Left renal pelvis (tissue), 4 donors: ENCODE measurements around the gene KCTD5. TPM values are rescaled to one million over a fixed set of nuclear protein-coding genes. Genes with fewer than 3 reads are reported as not detected.
"Not testable (repeated sequence)": the region's sequence is repeated elsewhere in the genome, so short reads cannot be mapped to it uniquely, and the experiment has no call there.

Experiments
- DNase-seq, 4 donors: peaks; one replicate each; pipeline ENCODE4 v3.0.0-alpha.2; 2013; ENCODE audit warnings: low read depth in 4 of 4, low spot score in 3 of 4
- polyA plus RNA-seq, 4 donors: library from polyadenylated mRNA; unstranded; fragments of 120-200 nt; gene quantifications; one replicate each; pipeline ENCODE4 v1.2.1, GENCODE V29; 2013; ENCODE audit not compliant: insufficient read length in 4 of 4

KCTD5 gene
- polyA plus RNA-seq, 4 donors = 19.2 to 26.0 (median 24.0) TPM

DNA sequence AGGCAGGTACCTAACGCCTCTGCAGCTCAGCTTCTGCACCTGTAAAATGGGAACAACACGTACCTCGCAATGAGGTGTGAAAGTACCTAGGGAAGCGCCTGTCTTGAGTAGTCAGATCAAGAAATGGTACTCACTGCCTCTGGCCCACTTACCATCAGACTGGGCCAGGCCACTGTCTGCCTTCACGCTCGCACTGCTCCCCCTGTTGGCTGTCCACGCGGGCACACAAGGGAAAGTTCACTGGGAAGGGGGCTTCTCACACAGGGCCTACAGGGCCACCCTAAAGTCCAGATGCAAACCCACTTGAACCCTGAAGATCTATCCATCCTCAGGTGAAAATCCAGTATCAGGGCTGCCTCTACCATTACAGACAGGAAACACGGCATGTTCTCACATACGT is 11.1 kb upstream of the KCTD5 start:
- DNase-seq = not testable (repeated sequence)

DNA sequence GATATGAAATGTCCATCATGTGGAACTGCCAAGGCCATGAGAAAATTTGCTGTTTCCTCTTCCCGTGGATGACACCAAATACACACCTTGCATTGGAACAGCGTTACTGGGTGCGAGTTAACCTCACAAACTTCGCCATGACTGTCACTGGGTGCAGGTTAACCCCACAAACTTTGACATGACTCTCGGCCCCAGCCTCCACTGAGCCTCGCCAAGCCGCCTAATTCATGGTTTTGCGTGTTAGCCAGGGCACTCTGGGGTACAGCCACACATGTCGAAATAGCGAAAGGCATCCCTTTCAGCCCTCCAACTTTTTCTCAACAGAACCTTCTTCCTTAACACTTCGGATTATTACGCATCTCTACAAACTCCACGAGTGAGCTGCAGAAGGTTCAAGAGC is 10.6 kb upstream of the KCTD5 start:
- no peak for DNase-seq

DNA sequence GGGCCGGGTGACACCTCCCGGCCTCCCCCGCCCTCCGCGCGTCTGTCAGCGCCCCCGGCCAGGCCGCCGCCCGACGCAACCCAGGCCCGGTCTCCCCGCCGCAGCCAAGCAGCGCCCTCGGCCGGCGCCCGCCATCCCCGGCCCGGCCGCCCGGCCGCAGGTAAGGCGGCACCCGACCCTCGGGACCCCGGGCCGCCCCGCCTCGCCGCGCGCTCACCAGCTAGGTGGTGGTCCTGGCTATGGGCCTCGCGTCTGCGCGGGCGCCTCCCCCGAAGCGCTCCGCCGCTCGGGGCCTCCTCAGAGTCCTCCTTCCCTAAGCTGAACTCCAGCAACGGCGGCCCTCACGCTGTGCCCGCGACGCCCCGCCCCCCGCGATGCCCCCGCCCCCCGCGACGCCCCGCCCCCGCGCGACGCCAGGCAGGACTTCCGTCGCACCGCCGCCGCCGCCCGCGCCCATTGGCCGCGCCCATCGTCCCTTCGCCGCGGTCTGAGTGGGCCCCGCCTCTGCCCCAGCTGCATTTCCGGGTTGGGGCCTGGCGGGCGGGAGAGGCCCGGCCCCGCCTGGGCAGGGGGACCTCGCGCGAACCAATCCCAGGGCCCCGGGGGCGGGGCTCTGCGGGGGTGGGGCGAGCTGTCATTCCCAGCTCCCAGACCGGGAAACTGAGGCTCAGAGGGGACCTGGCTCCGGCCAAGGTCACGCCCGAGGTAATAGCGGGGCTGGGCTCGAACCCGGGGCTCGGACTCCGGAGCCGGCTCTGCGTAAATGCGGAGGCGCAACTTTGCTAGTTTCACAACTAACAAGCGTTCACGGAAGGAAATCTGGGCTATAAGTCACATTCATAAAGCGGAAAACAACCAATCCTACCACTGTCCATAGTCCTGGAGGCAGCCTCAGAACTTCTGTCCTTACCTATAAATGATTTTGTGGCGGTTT is 9.0 kb upstream of the KCTD5 start:
- peak; percentile 64 to 87 (median 79) for DNase-seq

DNA sequence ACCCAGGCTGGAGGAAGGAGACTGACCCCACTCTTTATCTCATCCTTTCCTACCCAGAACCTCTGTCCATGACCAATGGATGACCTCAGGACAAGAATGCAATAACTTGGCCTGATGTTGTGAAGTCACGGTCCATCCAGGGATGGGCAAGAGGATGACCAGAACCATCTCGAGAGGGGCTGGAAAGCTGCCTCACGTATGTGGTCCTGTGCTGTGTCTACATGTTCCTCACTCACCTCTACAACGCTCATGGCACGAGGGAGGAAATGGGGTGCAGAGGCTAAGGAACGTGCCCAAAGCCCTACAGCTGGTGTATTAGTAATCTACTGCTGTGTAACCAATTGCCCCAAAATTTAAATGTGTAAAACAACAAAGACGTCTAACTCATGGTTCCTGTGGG is 7.3 kb upstream of the KCTD5 start:
- DNase-seq = no peak

DNA sequence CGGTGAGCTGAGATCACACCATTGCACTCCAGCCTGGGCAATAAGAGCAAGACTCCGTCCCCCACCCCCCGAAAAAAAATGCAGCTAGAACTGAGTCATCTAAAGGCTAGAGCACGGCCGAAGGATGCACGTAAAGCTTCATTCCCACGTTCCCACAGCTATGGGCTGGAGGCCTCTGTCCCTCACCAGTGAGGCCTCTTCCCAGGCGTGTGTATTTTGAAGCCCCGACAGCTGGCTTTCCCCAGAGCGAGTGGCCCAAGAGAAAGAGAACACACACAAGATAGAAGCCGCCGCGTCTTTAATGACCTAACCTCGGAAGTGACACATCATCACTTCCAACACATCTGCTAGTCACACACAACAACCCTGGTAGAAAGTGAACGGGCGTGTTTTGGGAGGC is 6.6 kb upstream of the KCTD5 start:
- no peak for DNase-seq

DNA sequence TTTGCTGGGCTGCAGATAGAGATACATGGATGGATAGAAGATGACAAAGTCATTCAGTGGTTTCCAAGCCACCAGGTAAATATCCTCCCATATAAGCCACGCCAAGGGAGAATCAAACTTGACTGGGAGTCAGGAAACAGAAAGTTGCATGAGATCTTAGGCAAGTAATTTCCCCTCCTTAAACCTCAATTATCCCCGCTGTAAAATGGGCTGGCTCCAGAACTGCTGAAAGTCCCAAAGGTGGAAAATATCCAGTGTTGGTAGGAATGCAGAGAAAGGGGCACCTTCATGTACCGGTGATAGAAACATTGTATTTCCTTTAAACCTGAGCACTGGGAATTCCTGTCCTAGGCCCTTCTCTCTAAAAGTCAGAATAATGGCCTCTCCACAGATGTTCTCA is 5.4 kb upstream of the KCTD5 start:
- not testable (repeated sequence) for DNase-seq

DNA sequence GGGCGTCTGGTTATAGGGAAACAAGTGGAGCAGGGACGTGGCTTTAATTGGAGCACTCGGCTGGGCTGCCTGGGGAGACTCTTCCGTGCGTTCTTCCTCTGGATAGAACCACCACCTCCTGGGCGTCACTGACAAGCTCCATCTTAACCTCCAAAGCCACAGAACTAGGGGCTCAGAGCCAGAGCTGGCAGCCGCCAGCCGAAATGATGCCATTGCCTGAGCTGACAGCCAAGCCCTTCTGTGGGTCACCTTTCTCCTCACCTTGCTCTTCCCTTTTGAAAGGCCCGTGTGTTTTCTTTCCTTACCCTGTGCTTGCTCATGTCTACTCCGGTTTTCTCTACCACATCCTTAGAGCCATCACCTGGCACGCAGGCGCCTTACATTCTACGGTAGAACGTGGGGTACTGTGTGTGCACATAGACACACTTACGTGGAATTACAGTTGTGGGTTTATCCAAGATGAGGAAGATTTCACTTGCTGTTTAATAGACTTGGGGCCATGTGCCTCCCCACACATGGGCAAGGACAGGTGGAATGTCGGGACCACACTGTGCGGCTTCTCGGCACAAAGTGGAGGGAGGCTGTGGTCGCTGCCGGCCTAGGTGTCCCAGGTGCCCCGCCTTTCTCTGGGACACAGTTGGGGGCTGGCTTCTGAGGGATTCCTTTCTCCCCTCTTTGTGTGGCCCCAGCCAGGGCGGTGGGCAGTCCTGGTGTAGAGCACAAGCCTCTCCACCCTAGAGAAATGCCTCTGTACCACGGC is 3.9 kb upstream of the KCTD5 start:
- DNase-seq = not testable (repeated sequence)

DNA sequence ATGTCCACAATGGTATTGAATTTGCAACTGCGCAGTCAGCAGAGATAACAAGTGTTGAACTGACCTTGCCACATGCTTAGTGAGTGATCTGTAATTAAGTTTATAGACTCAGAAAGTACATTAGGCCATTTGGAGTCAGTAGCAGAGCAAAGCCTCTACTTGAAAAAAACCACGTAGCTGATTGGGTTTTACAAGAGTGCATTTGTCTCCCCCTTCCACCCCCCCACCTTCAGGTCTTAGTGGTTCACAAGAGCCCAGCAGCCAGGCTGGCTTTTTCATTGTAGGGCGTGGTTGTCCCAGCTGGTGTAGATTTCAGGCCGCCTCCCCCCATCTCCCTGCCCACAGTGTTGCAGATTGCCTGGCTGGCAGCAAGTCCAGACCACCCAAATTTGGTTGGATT is 2.4 kb upstream of the KCTD5 start:
- DNase-seq = not testable (repeated sequence)

DNA sequence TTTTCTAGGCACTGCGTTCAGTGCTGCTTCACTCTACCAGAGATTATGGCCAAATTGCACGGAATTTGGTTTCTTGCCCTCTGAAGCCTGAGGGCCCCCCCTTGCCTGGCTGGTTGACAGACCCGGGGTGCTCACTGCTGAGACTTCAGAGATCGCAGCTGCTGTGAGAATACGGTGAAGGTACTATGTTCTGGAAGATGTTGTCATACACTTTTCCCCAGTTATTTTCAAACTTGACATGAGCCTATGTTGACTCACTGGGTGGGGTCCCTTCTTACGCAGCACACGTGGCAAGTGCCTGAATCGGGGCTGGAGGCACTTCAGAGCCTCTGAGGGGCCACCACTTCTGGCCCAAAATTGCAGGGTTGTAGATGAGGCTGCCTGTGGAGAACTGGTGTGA is 2.0 kb upstream of the KCTD5 start:
- not testable (repeated sequence) for DNase-seq

DNA sequence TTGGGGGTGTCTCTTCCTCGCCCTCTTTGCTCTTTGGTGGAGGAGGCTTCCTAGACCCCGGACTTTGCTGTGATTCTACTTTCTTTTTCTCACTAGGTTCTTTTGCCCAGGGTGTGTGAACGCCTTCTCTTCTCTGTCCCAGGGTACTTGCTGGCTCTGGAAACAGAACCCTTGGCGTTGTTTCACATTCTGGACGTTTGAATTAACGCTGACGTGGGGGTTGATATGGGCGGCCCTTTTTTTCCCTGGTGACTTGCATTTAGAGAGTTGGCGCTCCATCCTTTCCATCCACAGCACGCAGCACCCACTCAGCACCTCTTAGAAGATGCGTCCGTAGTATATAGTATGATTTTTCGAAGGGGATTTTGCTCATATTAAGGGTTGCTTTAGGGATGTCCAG is 718 bp downstream of the KCTD5 start:
- not testable (repeated sequence) for DNase-seq

DNA sequence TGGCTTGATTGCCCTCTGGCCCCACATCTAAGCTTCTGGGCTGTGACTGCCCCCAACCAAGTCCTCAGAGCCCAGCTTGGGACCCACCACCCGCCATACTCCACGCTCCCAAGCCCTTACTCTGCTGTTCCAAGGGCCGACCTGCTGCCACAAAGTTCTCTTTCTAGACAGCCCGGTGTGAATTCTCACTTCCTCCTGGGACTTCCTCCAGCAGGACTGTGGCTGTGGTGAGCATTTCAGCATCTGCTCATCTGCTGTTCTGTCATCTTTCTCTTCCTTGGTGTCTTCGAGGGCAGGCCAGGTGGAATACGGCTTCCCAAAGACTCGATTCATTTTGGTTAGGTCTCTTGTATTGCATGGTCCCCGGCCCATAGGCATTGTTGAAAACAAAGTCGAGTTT is 3.8 kb downstream of the KCTD5 start:
- not testable (repeated sequence) for DNase-seq

DNA sequence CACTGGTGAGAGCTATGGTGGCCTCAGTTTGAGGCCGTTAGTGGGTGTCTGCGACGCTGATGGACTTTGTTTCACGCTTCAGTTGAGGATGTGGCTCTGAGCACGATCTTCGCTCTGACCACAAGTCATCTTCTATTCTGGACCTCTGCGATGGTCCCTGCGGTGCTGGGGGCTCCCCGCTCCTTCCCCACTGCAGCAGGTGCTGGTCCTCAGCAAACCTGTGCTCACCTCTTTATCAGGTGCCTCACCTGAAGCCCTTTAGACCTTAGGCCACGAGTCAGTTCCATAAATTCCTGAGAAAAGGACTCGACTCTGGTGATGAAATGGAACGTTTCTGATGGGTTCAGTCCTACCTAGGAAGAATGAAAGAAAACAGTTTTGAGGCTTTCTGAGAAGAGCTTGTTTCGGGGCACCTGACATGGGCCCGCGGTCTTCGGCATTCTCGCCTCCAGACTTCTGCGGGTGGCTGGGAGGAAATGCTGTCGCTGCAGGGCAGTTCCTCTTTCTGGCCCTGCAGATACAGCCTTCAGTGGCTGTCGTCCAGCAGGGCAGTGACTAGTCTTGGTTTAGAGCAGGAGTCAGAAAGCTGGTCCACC is 4.7 kb downstream of the KCTD5 start:
- DNase-seq = no peak

DNA sequence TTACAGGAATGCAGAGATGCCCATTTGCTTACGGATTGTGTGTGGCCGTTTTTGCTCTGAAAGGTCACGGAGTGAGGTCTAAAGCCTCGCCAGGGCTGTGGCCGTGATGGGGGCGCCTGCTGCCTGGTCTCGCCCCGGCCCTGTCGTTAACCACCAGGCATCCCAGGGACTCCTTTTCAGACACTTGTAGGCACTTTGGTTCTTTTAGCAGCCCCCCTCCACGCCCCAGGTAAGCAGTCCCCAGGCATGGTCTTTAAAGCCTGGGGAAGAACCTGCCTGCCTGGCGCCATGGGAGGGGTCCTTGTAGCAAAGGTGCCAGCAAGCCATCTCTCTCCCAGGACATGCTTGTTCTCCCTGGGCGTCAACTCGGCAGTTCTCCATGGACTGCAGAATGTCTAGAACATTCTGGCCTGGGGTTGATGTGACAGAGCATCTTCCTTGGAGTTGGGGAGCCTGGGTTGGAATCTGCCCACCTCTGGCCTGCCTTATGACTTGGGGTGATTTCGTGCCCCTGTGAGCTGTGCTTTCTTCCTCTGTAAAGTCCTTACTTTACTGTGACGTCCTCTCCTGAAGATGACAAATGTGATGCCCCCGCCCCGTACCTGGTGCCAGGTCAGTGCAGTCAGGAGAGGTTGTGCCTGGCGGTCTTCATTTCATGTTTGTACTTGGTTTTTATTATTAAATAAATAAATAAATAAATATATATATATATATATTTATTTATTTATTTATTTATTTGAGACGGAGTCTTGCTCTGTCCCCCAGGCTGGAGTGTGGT is 5.4 kb downstream of the KCTD5 start:
- no peak for DNase-seq

DNA sequence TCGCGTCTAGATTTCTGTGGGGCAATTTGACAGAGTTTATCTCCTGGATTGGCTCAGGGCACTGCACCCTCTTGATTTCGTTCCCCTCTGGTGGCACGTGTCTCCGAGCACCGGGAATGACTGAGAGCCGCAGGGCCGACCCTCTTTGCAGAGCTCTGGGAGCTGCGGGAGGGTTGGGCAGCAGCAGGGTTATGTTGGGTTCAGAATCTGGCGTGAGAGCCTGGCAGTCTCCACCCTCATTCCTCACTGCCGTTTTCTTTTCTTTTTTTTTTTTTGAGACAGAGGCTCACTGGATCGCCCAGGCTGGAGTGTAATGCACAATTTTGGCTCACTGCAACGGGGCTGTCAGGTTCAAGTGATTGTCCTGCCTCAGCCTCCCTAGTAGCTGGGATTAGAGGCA is 7.1 kb downstream of the KCTD5 start:
- DNase-seq = not testable (repeated sequence)

DNA sequence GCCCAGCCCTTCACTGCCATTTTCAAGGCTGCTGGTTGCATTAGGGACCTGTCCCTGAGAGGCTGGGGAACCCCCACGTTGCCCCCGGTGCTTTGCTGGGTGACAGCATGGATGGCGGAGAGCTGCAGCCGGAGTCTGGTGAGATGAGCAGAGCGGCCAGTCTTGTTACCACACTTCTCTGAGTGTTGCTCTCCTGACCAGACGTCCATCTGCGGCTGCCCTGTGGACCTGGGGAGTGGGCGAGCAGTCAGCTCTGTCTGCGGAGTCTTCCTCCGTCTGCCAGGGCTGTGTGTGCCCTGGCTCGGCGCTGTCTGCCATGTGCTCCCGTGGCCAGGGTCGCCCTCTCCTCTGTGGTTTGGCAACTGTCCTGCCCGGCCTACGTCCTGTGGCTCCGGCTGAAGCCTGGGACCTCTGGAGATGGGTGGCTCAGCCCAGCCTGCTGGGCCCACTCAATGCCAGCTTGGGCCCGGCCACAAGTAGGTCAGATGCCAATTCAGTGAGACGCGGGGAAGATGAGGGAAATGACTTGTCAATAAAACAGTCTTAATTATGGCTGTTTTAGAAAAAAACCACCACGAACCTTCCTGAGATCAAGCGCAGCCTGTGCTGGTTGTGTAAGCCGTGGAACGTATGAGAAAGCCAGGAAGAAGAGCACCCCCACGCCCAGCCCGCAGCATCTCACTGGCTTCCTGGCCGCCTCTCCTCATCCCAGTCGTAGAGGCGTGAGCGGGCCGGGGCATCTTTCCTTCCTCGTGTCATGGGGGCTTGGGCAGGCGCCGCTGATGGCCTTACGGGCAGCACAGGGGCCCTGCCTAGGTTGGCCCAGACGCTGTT is 7.9 kb downstream of the KCTD5 start:
- DNase-seq = no peak

DNA sequence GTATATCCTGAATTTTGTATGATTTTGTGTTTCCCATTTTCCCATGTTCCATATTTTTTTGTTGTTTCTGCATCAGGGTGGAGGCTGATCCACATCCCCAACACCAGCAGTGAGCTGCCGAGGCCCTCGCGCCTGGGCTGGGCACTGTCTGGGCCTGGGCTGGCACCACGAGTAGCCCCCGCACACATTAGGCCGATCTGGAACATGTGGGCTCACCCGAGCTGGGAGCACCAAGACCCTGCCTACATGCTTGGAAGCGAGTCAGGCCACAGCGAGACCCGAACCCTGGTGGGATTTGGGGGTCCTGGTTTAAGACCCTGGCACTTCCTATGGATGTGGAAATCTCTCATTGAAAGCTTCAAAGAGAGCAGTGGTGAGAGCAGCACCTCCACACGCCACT is 8.5 kb downstream of the KCTD5 start:
- DNase-seq = no peak

DNA sequence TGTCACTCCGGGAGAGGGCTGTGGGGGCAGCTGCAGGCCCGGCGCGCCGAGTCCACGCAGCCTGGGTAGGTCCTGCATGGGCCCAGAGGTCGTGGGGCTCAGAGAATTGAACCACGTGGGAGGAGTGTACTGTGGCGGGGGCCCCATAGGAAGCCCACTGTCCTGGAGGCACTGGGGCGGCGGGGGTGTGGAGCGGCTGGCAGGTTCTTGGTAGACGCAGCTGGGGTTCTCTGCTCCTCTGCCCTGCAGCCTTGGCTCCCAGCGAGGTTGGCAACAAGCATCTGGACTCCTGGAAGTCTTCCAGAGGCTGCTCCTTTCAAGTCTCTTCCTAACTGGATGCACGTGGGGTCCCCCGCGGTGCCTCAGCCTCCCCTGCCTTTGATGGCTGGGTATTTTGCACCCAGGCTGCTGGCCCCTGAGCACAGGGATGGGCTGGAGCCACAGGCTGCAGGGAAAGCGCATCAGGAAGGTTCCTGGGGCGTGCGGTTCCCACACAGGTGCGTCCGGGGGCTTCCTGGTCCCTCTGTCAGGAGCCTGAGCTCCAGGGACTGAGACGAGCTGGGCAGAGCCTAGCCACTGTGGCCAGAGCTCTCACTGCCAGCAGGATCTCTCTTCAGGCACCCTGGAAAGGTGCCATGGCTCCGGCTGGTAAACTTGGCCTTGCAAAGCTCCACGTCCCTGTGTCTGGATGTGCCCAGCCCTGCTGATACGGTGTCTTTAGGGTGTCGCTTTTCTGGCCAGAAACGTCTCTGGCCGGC is 9.3 kb downstream of the KCTD5 start:
- no peak for DNase-seq

DNA sequence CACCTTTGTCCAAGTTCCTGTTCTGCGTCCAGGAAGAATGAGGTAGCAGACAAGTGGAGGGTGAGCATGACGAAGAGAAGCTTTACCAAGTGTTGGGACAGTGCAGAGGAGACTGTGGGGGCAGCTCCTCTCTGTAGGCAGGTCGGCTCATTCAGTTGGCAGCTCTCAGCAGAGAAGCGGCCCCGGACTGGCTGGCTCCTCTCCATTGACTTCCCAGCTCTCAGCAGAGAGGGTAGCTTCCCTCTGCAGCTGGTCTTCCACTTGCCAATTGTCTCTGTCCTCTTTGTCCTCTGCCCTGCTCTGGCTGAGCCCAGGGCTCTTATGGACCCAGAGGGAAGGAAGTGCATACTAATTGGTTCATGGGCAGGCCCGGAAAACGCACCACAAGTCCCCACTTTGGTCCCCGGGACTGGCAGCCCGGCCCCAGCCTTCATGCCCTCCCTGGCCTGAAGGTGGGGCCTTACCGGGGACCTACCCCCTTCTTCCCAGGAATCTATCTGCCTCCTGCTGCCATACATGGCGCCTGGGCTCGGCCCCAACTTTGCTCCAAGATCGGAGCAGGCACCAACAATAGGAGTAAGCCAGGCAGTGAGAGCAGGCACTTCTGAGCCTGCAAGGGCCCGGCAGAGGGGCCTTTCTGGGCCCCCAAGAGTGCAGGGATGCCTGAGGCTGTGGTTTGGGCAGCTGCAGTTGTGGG is 10.1 kb downstream of the KCTD5 start:
- no peak for DNase-seq
